GM21825 (cell line): ENCODE data around the gene ESF1.
"Not testable (repeated sequence)": the region's sequence is repeated elsewhere in the genome, so short reads cannot be mapped to it uniquely, and the experiment has no call there.

Experiments
- ATAC-seq: cut with Tn5 transposase; IDR thresholded peaks from one replicate; pipeline ENCODE4 v1.9.1; 2021; ENCODE audit warnings: mild to moderate bottlenecking, moderate library complexity; ENCODE audit not compliant: unreplicated experiment

ESF1 gene

GRCh38 chr20:13791540-13792459 is 7.1 kb upstream of the ESF1 start:
- ATAC-seq, result no peak

GRCh38 chr20:13790708-13791107 is 6.0 kb upstream of the ESF1 start:
- no peak for ATAC-seq

- ATAC-seq, result peak; percentile 42
Measured at GRCh38 chr20:13788167-13788834, 3.6 kb upstream of the ESF1 start.

GRCh38 chr20:13786143-13786828 is 1.6 kb upstream of the ESF1 start:
- ATAC-seq, result no peak

- no peak for ATAC-seq
Measured at GRCh38 chr20:13784271-13784892, 337 bp downstream of the ESF1 start.

GRCh38 chr20:13783528-13783927 is 1.2 kb downstream of the ESF1 start:
- ATAC-seq, result no peak

GRCh38 chr20:13778827-13779226 is 5.9 kb downstream of the ESF1 start:
- ATAC-seq, result peak; percentile 41

GRCh38 chr20:13777171-13777601 is 7.5 kb downstream of the ESF1 start:
- no peak for ATAC-seq

GRCh38 chr20:13775867-13776266 is 8.9 kb downstream of the ESF1 start:
- ATAC-seq, result no peak

GRCh38 chr20:13772529-13772928 is 12.2 kb downstream of the ESF1 start:
- ATAC-seq, result no peak

- no peak for ATAC-seq
Measured at GRCh38 chr20:13771853-13772453, 12.8 kb downstream of the ESF1 start.

- no peak for ATAC-seq
Measured at GRCh38 chr20:13770141-13770540, 14.6 kb downstream of the ESF1 start.

GRCh38 chr20:13765868-13766416 is 18.8 kb downstream of the ESF1 start:
- ATAC-seq, result no peak

GRCh38 chr20:13765299-13765698 is 19.4 kb downstream of the ESF1 start:
- no peak for ATAC-seq

GRCh38 chr20:13760451-13760946 is 24.2 kb downstream of the ESF1 start:
- ATAC-seq, result not testable (repeated sequence)

GRCh38 chr20:13758884-13759283 is 25.8 kb downstream of the ESF1 start:
- no peak for ATAC-seq

- ATAC-seq, result no peak
Measured at GRCh38 chr20:13756551-13756950, 28.2 kb downstream of the ESF1 start.

GRCh38 chr20:13755809-13756208 is 28.9 kb downstream of the ESF1 start:
- no peak for ATAC-seq

GRCh38 chr20:13753436-13754036 is 31.2 kb downstream of the ESF1 start:
- no peak for ATAC-seq

- ATAC-seq, result no peak
Measured at GRCh38 chr20:13749811-13750210, 34.9 kb downstream of the ESF1 start.
